Measurements from ENCODE around the gene PARN. TPM values are rescaled to one million over a fixed set of nuclear protein-coding genes. Genes with fewer than 3 reads are reported as not detected.
"Not testable (repeated sequence)": the region's sequence is repeated elsewhere in the genome, so short reads cannot be mapped to it uniquely, and the experiment has no call there.

Gene PARN
- polyA plus RNA-seq, 3 donors: 29.8 to 40.0 (median 33.9) TPM

GRCh38 chr16:14473488-14473887, 156.6 kb downstream of the PARN start:
- no peak for DNase-seq

- DNase-seq: no peak
Observed at GRCh38 chr16:14472357-14472756, 157.7 kb downstream of the PARN start.

- no peak for DNase-seq
Observed at GRCh38 chr16:14470788-14471187, 159.3 kb downstream of the PARN start.

- no peak for DNase-seq
Observed at GRCh38 chr16:14465799-14466198, 164.3 kb downstream of the PARN start.

GRCh38 chr16:14464796-14465195, 165.3 kb downstream of the PARN start:
- DNase-seq: no peak

GRCh38 chr16:14464192-14464591, 165.9 kb downstream of the PARN start:
- no peak for DNase-seq

- no peak for DNase-seq
Observed at GRCh38 chr16:14462811-14463210, 167.2 kb downstream of the PARN start.

- no peak for DNase-seq
Observed at GRCh38 chr16:14460726-14461125, 169.3 kb downstream of the PARN start.

GRCh38 chr16:14458576-14458975, 171.5 kb downstream of the PARN start:
- DNase-seq: no peak

- DNase-seq: no peak
Observed at GRCh38 chr16:14456793-14457481, 173.1 kb downstream of the PARN start.

- no peak for DNase-seq
Observed at GRCh38 chr16:14455573-14455972, 174.5 kb downstream of the PARN start.

- no peak for DNase-seq
Observed at GRCh38 chr16:14454391-14454790, 175.7 kb downstream of the PARN start.

- no peak for DNase-seq
Observed at GRCh38 chr16:14452066-14452465, 178.0 kb downstream of the PARN start.

GRCh38 chr16:14450846-14451245, 179.2 kb downstream of the PARN start:
- no peak for DNase-seq

- DNase-seq: no peak
Observed at GRCh38 chr16:14449790-14450480, 180.1 kb downstream of the PARN start.

- no peak for DNase-seq
Observed at GRCh38 chr16:14449334-14449733, 180.7 kb downstream of the PARN start.

- no peak for DNase-seq
Observed at GRCh38 chr16:14448879-14449278, 181.2 kb downstream of the PARN start.

- DNase-seq: no peak
Observed at GRCh38 chr16:14447783-14448182, 182.3 kb downstream of the PARN start.

GRCh38 chr16:14446796-14447195, 183.3 kb downstream of the PARN start:
- no peak for DNase-seq

GRCh38 chr16:14445937-14446715, 183.9 kb downstream of the PARN start:
- DNase-seq: no peak

GRCh38 chr16:14444979-14445810, 184.9 kb downstream of the PARN start:
- DNase-seq: no peak

GRCh38 chr16:14441533-14441932, 188.5 kb downstream of the PARN start:
- DNase-seq: not testable (repeated sequence)
